HG03558 (cell line): ENCODE measurements around the gene MACIR.

Experiments
- ATAC-seq: cut with Tn5 transposase; IDR thresholded peaks from one replicate; pipeline ENCODE4 v1.9.1; 2021; ENCODE audit warnings: moderate number of reproducible peaks; ENCODE audit not compliant: unreplicated experiment; ENCODE audit errors: extremely low read depth

MACIR gene

GRCh38 chr5:103286622-103287021, 28.1 kb downstream of the MACIR start:
- no peak for ATAC-seq

GRCh38 chr5:103289024-103289423, 30.5 kb downstream of the MACIR start:
- ATAC-seq, result no peak

DNA sequence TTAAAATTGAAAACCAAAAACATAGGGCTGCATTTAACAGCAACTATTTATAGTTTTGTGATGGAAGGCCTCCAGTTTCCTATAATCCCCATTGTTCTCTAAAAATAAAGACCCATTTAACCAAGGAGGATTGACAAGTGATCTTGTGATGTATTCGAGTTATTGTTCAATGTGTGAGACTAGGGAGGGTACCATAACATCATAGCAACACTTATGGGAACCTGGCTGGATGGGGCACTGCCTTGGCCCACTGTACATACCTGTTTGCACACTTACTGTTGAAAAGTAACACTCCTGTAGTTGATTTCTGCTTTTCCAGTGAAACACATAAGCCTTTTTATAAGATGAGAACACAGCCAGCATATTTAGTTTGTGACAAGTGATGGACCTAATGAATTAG, 32.3 kb downstream of the MACIR start:
- ATAC-seq, result no peak

GRCh38 chr5:103291606-103292005, 33.0 kb downstream of the MACIR start:
- no peak for ATAC-seq

GRCh38 chr5:103293099-103293498, 34.5 kb downstream of the MACIR start:
- no peak for ATAC-seq

DNA sequence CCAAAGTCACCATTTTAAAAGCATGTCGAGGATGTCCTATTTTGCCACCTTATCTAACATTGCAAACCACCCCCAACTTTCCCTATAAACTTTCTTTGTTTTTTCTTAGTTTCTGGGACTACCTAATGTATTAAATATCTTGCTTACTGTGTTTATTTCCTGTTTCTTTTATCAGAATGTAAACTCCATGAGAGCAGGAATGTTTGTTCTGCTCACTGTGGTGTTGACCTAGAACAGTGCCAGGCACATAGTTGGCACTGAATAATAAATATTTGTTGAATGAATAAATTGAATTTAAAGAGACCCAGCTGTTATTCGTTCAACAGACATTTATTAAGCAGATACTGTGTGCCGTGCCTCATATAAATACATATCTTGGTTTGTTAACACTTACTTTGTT, 35.2 kb downstream of the MACIR start:
- no peak for ATAC-seq

GRCh38 chr5:103294906-103295305, 36.3 kb downstream of the MACIR start:
- no peak for ATAC-seq

DNA sequence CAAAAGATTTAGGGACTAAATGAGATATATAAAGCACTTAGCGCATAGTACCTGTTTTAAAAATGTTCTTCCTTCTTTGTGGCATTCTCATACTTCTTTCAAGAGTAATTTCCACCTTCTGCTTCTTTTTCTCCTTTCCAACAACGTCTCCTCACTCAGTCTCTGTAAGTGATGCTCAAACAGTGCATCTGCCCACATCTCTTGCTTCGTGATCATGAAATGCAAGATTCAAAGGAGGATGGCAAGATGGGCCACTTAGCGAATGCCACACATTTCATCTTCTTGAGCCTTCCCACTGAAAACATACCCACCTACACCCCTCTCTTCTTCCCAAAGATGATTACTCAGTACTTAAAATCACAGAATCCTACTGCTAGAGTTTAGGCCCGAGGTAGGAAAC, 36.9 kb downstream of the MACIR start:
- ATAC-seq, result no peak

- no peak for ATAC-seq
Measured at GRCh38 chr5:103295871-103296270, 37.3 kb downstream of the MACIR start.

DNA sequence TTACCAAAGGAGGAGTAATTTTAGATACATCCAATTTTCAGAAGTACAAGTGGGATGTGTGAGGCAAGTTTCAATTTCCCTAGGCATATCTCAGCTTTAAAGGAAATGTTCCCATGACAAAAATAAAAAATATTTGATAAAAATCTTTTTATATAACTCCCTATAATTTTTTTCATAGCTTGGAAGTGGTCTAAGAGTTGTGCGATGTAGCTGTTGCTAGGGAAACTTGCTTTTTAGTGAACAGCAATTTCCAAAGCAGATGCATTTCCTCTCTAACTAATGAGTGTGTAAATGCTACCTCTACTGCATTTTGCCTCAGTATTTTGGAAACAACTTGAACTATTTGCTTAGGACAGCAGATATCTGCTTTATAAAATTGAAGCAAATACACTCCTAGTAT, 39.6 kb downstream of the MACIR start:
- ATAC-seq, result no peak

DNA sequence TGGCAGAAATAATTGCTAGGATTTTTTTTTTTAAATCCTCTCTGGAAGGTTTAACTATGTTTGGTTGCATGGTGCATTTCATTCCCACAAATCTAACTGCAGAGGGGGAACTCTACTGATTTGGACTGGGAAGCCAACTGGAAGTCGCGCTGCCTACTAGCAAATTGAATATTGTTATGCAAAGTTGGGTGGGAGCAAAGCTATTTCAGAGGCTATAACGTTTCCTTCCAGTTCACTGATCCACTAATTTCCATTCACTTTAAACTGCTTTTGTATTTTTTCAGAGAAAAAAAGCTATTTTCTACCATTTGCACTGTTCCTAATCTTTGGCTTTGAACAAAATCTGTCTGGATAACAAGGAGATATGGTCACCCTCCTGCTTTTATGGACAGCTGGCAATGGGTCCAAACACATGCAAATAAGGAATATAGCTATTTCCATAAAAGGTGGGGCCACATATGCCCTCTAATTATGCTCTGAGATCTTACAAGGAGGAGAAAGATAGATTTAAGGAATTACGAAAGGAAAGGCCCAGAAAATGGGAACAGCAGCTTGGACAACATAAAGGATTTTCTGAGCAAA, 40.1 kb downstream of the MACIR start:
- ATAC-seq, result no peak

GRCh38 chr5:103305809-103306208, 47.2 kb downstream of the MACIR start:
- ATAC-seq, result no peak

GRCh38 chr5:103307470-103307869, 48.9 kb downstream of the MACIR start:
- no peak for ATAC-seq

- ATAC-seq, result no peak
Measured at GRCh38 chr5:103308774-103309173, 50.2 kb downstream of the MACIR start.

GRCh38 chr5:103313056-103313455, 54.5 kb downstream of the MACIR start:
- no peak for ATAC-seq

GRCh38 chr5:103315455-103315854, 56.9 kb downstream of the MACIR start:
- no peak for ATAC-seq

GRCh38 chr5:103327451-103327850, 68.9 kb downstream of the MACIR start:
- ATAC-seq, result no peak

GRCh38 chr5:103327893-103328292, 69.3 kb downstream of the MACIR start:
- ATAC-seq, result no peak
